MM.1S (cell line): ENCODE results near the gene NEUROD4.

ENCODE experiments used
- DNase-seq: peaks from one replicate; pipeline ENCODE4 v3.0.0-alpha.2; 2015
- H2AFZ ChIP-seq: fragments of 300-600 bp; sonication (generic); 2 replicates; pipeline ENCODE4 v1.6.0; 2016; ENCODE audit warnings: antibody characterized with exemption, low read length
- H3F3A ChIP-seq: fragments of 300-600 bp; sonication (generic); 2 replicates; pipeline ENCODE4 v1.6.1; 2016; ENCODE audit warnings: mild to moderate bottlenecking, antibody characterized with exemption, low read length, moderate library complexity, mixed read lengths; ENCODE audit not compliant: insufficient read depth
- H3K27ac ChIP-seq: fragments of 300-600 bp; sonication (generic); 2 replicates; pipeline ENCODE4 v1.5.1; 2016; ENCODE audit warnings: mild to moderate bottlenecking, low read length
- H3K27me3 ChIP-seq: fragments of 300-600 bp; sonication (generic); replicated peaks from 2 replicates; pipeline ENCODE4 v1.6.0; 2016; ENCODE audit warnings: low read length; ENCODE audit not compliant: insufficient read depth
- H3K36me3 ChIP-seq: fragments of 300-600 bp; sonication (generic); replicated peaks from 2 replicates; pipeline ENCODE4 v1.6.1; 2016; ENCODE audit warnings: mild to moderate bottlenecking, low read length, mixed read lengths; ENCODE audit not compliant: insufficient read depth
- H3K4me1 ChIP-seq: fragments of 300-600 bp; sonication (generic); 2 replicates; pipeline ENCODE4 v1.6.1; 2016; ENCODE audit warnings: low read length, mixed read lengths
- H3K4me2 ChIP-seq: fragments of 300-600 bp; sonication (generic); 2 replicates; pipeline ENCODE4 v1.6.0; 2016; ENCODE audit warnings: low read depth, low read length
- H3K4me3 ChIP-seq: fragments of 300-600 bp; sonication (generic); 2 replicates; pipeline ENCODE4 v1.5.1; 2016; ENCODE audit warnings: low read length, mixed read lengths
- H3K79me2 ChIP-seq: fragments of 300-600 bp; sonication (generic); 2 replicates; pipeline ENCODE4 v1.6.1; 2016; ENCODE audit warnings: mixed run types, low read length, mixed read lengths
- H3K9ac ChIP-seq: fragments of 300-600 bp; sonication (generic); 2 replicates; pipeline ENCODE4 v1.6.1; 2016; ENCODE audit warnings: low read length, mixed read lengths
- H3K9me2 ChIP-seq: fragments of 300-600 bp; sonication (generic); replicated peaks from 2 replicates; pipeline ENCODE4 v1.6.1; 2016; ENCODE audit warnings: mild to moderate bottlenecking, low read length, mixed read lengths; ENCODE audit not compliant: insufficient read depth
- H3K9me3 ChIP-seq: fragments of 300-600 bp; sonication (generic); replicated peaks from 2 replicates; pipeline ENCODE4 v1.6.1; 2016; ENCODE audit warnings: mild to moderate bottlenecking, low read length, mixed read lengths; ENCODE audit not compliant: insufficient read depth
- H4K20me1 ChIP-seq: fragments of 300-600 bp; sonication (generic); 2 replicates; pipeline ENCODE4 v1.6.1; 2016; ENCODE audit warnings: mild to moderate bottlenecking, low read length, moderate library complexity, mixed read lengths; ENCODE audit not compliant: insufficient read depth
- EZH2 ChIP-seq: fragments of 300-600 bp; sonication (generic); optimal IDR thresholded peaks from 2 replicates; pipeline ENCODE3; 2017; ENCODE audit warnings: low read depth, mild to moderate bottlenecking, antibody characterized with exemption, low read length, mixed read lengths
- EZH2phosphoT487 ChIP-seq: fragments of 300-600 bp; sonication (generic); IDR thresholded peaks from 2 replicates; pipeline ENCODE4 v1.6.1; 2018; ENCODE audit warnings: antibody characterized with exemption, low read length
- TF ChIP-seq, protein P1 (sequence below): fragments of 300-600 bp; sonication (generic); IDR thresholded peaks from 2 replicates; pipeline ENCODE4 v1.5.1; 2016; ENCODE audit warnings: antibody characterized with exemption, low read length, mixed read lengths

The NEUROD4 gene

DNA sequence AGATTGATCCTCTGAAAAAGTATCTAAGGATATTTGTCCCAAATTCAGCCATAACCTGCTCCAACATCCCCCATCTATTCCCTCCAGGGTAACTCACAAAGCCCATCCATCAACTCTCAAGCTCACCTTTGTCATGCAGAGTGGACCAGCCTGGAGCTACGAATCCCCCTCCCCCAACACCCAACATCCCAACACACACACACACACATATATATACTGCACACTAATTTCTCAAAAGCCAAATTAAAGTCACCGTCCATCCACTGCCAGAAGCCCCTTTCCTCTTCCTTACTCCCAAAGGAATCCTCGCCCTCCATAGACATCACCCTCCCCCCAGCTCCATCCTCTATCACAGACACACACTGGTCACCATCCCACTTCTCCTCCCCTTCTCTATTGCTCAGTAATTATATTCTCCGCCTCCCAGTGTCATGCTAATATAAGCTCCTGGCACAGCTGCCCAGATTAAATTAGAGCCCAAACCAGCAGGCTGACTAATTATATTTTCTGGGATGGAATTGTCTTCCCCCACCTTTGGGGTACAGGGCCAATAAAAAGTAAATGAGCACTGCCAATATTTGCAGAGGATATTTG is 21.7 kb upstream of the NEUROD4 start:
- Histone ChIP-seq H2AFZ (no peak overlapping the region), H3K27ac (no peak overlapping the region), H3K9me3 (no peaks in the 10 kb centered on the region), H3F3A (no peaks in the 10 kb centered on the region), H3K9ac (no peak overlapping the region), H3K4me1 (peaks cover 12% of the 10 kb centered on the region), H3K4me3 (no peak overlapping the region), H4K20me1 (no peaks in the 10 kb centered on the region), H3K36me3 (no peaks in the 10 kb centered on the region), H3K4me2 (no peak overlapping the region), H3K27me3 (no peaks in the 10 kb centered on the region), H3K9me2 (no peaks in the 10 kb centered on the region), H3K79me2 (no peaks in the 10 kb centered on the region)
- TF ChIP-seq EZH2phosphoT487: no peak
- TF ChIP-seq, protein P1, sequence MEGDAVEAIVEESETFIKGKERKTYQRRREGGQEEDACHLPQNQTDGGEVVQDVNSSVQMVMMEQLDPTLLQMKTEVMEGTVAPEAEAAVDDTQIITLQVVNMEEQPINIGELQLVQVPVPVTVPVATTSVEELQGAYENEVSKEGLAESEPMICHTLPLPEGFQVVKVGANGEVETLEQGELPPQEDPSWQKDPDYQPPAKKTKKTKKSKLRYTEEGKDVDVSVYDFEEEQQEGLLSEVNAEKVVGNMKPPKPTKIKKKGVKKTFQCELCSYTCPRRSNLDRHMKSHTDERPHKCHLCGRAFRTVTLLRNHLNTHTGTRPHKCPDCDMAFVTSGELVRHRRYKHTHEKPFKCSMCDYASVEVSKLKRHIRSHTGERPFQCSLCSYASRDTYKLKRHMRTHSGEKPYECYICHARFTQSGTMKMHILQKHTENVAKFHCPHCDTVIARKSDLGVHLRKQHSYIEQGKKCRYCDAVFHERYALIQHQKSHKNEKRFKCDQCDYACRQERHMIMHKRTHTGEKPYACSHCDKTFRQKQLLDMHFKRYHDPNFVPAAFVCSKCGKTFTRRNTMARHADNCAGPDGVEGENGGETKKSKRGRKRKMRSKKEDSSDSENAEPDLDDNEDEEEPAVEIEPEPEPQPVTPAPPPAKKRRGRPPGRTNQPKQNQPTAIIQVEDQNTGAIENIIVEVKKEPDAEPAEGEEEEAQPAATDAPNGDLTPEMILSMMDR: no peak
- no peak for TF ChIP-seq EZH2
- no peak for DNase-seq

DNA sequence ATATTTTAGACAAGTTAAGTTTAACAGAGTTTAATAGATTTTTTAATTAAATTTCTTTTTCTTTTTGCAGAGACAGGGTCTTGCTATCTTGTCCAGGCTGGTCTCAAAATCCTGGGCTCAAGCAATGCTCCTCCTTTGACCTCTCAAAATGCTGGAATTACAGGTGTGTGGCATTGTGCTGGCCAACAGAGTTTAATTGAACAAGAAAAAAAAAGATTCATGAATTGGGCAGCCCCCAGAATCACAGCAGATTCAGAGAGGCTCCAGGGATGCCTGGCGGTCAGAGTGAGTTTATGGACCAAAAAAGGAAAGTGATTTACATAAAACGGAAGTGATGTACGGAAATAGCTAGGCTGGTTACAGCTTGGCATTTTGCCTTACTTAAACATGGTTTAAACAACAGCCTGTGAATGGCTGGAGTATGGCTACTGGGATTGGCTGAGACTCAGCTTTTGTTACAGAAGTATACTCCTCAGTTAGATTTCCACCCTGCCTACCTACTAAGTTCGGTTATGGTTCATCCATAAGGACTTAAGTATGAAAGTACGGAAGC is 20.7 kb upstream of the NEUROD4 start:
- Histone ChIP-seq H3K4me1 (peaks cover 12% of the 10 kb centered on the region), H3K9ac (no peak overlapping the region), H4K20me1 (no peaks in the 10 kb centered on the region), H3K79me2 (no peaks in the 10 kb centered on the region), H3K27ac (no peak overlapping the region), H3F3A (no peaks in the 10 kb centered on the region), H3K9me2 (no peaks in the 10 kb centered on the region), H3K4me3 (no peak overlapping the region), H3K4me2 (peak overlapping the region; percentile 33; the same call in 1 of the 2 replicates), H3K36me3 (no peaks in the 10 kb centered on the region), H3K9me3 (no peaks in the 10 kb centered on the region), H2AFZ (no peak overlapping the region), H3K27me3 (no peaks in the 10 kb centered on the region)
- DNase-seq: peak; percentile 44
- TF ChIP-seq EZH2phosphoT487 (no peak), EZH2 (no peak)
- TF ChIP-seq, protein P1: no peak

DNA sequence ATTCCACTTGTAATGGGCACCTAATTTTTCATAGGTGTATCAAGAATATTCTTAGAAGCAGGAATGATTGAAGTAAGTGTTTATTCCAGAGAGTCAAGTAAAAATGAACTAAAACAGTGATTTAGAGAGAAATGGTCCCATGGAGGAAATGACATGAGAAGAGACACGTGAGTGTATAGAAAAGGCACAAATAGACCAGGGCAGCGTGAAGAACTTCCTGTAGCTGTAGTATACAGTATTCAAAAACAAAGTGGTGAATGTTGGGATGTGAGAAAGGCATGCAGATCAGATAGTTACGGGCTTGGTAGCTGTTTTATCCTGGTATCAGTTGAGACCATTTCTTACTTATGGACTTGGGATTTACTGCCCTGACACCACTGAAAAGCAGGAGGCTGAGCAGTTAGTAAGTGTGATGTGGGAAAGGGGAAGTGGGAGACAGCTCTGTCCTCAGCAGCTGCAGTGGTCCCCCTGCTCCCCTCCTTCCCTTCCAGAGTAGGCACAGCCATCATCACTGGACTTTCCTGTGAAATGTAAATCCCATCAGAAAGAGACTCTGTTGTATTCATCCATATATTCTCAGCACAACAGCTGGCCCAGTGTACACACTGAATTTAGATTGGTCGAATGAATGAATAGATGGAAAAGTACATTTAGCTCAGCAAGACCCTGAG is 18.4 kb upstream of the NEUROD4 start:
- Histone ChIP-seq H2AFZ (no peak overlapping the region), H3K36me3 (no peaks in the 10 kb centered on the region), H3K9me3 (no peaks in the 10 kb centered on the region), H3K9me2 (no peaks in the 10 kb centered on the region), H3F3A (no peaks in the 10 kb centered on the region), H3K27me3 (no peaks in the 10 kb centered on the region), H3K4me2 (no peak overlapping the region), H3K4me1 (peaks cover 12% of the 10 kb centered on the region), H3K79me2 (no peaks in the 10 kb centered on the region), H4K20me1 (no peaks in the 10 kb centered on the region), H3K4me3 (no peak overlapping the region), H3K27ac (no peak overlapping the region), H3K9ac (no peak overlapping the region)
- TF ChIP-seq EZH2 (no peak), EZH2phosphoT487 (no peak)
- TF ChIP-seq, protein P1: no peak
- DNase-seq: no peak
